ENCODE measurements around the gene CAMK1D. TPM values are rescaled to one million over a fixed set of nuclear protein-coding genes. Genes with fewer than 3 reads are reported as not detected.

The CAMK1D gene
- total and polyA plus RNA-seq, 4 experiments from 2014 or later = 5.2 to 22.2 (median 19.4) TPM

DNA sequence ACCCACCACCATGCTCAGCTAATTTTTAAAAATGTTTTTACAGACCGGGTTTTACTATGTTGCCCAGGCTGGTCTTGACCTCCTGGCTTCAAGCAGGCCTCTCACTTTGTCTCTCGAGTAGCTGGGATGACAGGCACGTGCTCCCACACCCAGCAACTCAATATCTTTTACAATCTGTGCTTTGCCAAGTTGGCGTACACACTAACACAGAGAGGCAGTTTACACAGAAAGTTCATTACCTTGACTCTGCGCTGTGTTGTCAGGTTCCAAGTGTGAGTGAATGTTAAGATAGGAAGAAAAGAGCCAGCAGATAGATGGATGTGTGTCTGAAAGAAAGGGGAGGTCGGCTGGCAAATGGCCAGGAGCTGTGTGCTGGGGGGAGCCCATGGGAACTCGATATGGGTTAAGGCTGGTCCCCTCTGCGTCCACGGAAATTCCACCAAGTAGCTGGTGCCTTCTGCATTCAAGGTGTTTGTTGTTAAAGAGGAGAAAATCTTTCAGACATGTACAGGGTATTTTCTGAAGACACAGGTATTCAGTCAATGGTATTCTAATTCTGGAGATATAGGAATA, 299.8 kb downstream of the CAMK1D start:
- no peak for DNase-seq
- Mint-ChIP-seq H3K4me1 (peaks cover 0 to 5% (median 4%) of the 10 kb centered on the region in 4 donors), H3K4me3 (no peak overlapping the region), H3K27me3 (no peaks in the 10 kb centered on the region), H3K9me3 (peaks cover 0 to 6% (median 0%) of the 10 kb centered on the region in 8 donors), H3K27ac (peak overlapping the region in 2 of 7 donors; percentile 15 to 22), H3K36me3 (peaks cover 7 to 12% of the 10 kb centered on the region in 2 donors)
- POLR2A ChIA-PET (ENCODE audit: partially characterized antibody) = no interaction called here
- intact Hi-C loops (cut with micrococcal nuclease) = no loop called here
- Histone ChIP-seq H3K9me3 (ENCODE audit: control insufficient read depth in 1 of 2, low read length in 2 of 2) (no peaks in the 10 kb centered on the region), H3K4me3 (ENCODE audit: low read length in 2 of 2) (no peak overlapping the region), H3K27me3 (ENCODE audit: insufficient read depth, low read length) (no peaks in the 10 kb centered on the region), H3K36me3 (ENCODE audit: insufficient read depth, low read length) (no peaks in the 10 kb centered on the region), H3K27ac (ENCODE audit: low read depth, low read length) (no peak overlapping the region), H3K4me1 (ENCODE audit: insufficient read depth, low read length) (no peaks in the 10 kb centered on the region)
- CTCF ChIA-PET (ENCODE audit: partially characterized antibody) = interaction anchor here (0.8 to 1.3 kb wide), 2 partner anchors 9 to 386 kb away, joined by 3 read pairs; no protein-coding TSS in a partner anchor

DNA sequence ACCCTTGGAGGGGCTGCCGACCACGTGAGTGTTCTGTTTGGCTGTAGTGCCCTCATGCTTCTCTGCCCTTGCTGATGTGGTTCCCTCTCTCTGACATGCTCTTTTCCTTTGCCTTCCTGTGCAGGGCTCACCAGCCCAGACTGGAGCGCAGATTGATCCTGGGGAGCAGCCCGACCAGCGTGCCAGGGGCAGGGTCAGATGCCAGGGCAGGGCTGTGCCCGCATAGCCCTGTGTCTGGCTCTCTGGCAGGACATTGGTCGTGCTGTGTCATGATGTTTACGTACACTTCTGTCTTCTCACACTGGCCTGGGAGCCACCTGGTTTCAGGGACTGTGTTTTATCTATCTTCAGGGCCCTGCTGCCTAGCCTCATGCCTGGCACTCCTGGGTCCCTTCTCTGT, 300.8 kb downstream of the CAMK1D start:
- H3K27me3 Mint-ChIP-seq = no peaks in the 10 kb centered on the region
- intact Hi-C loops (cut with micrococcal nuclease) = no loop called here
- Histone ChIP-seq H3K36me3 (ENCODE audit: insufficient read depth, low read length) (no peaks in the 10 kb centered on the region), H3K4me3 (ENCODE audit: low read length in 2 of 2) (no peak overlapping the region), H3K9me3 (ENCODE audit: control insufficient read depth in 1 of 2, low read length in 2 of 2) (no peaks in the 10 kb centered on the region), H3K4me1 (ENCODE audit: insufficient read depth, low read length) (no peaks in the 10 kb centered on the region), H3K27ac (ENCODE audit: low read depth, low read length) (no peak overlapping the region), H3K27me3 (ENCODE audit: insufficient read depth, low read length) (no peaks in the 10 kb centered on the region)
- H3K9me3 Mint-ChIP-seq = peaks cover 0 to 7% (median 0%) of the 10 kb centered on the region in 8 donors
- H3K4me3 Mint-ChIP-seq = no peak overlapping the region
- H3K36me3 Mint-ChIP-seq = peaks cover 7 to 14% of the 10 kb centered on the region in 2 donors
- ChIA-PET CTCF (ENCODE audit: partially characterized antibody) (interaction anchor here (0.8 kb wide), 1 partner anchor 387 kb away, joined by 3 read pairs; no protein-coding TSS in a partner anchor), POLR2A (ENCODE audit: partially characterized antibody) (no interaction called here)
- no peak for DNase-seq
- peak overlapping the region in 1 of 7 donors; percentile 89 for H3K27ac Mint-ChIP-seq
- H3K4me1 Mint-ChIP-seq = peaks cover 0 to 8% (median 1%) of the 10 kb centered on the region in 4 donors

DNA sequence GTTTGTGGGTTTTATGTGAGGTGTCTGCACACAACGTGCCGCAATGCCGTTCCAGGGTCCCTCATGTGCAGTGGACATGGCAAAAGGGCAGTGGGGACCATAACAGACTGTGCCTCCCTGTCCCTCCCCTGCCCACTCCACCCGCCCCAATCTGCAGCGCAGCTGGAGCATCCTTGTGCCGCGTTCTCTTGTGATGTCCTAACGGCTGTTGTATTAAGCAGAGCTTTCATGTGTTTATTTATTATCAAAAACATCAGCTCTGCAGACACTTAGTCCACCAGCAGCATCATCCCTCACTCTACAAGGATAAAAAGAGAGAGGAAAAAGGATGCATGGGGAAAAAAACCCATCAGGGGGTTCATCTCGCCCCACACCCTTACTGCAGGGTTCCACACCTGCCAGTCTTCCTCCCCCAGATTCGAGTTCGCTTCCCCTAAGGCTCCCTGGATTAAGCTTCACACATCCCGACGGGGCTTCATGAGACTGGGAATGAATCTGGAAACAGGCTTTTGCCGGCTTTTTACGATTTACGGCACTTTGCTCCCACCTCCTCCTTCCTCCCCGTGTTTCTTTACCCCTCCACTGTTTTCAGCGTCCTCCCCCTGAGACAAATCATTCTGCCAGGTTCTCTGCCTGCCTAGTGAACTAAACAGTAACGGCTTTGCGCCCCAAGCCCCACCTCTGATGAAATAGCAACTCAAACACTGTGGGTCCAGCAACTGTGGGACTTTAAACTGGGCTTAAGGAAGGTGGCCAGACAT, 301.4 kb downstream of the CAMK1D start:
- ChIA-PET CTCF (ENCODE audit: partially characterized antibody) (interaction anchor here (0.8 to 1.1 kb wide), 2 partner anchors 11 to 435 kb away, joined by 3 to 4 read pairs; no protein-coding TSS in a partner anchor), POLR2A (ENCODE audit: partially characterized antibody) (interaction anchor here (0.6 kb wide), 1 partner anchor 57 kb away, joined by 4 read pairs; no protein-coding TSS in a partner anchor)
- Mint-ChIP-seq H3K27ac (peak overlapping the region in 2 of 7 donors; percentile 52 to 64), H3K9me3 (peaks cover 0 to 7% (median 0%) of the 10 kb centered on the region in 8 donors), H3K4me1 (peaks cover 0 to 4% (median 3%) of the 10 kb centered on the region in 4 donors), H3K36me3 (peaks cover 7 to 14% of the 10 kb centered on the region in 2 donors), H3K27me3 (no peaks in the 10 kb centered on the region), H3K4me3 (no peak overlapping the region)
- no peaks in the 10 kb centered on the region for H3K36me3 ChIP-seq (ENCODE audit: insufficient read depth, low read length)
- H3K4me3 ChIP-seq (ENCODE audit: low read length in 2 of 2) = no peak overlapping the region
- intact Hi-C loops (cut with micrococcal nuclease) = no loop called here
- no peaks in the 10 kb centered on the region for H3K4me1 ChIP-seq (ENCODE audit: insufficient read depth, low read length)
- H3K9me3 ChIP-seq (ENCODE audit: control insufficient read depth in 1 of 2, low read length in 2 of 2) = no peaks in the 10 kb centered on the region
- H3K27me3 ChIP-seq (ENCODE audit: insufficient read depth, low read length) = no peaks in the 10 kb centered on the region
- DNase-seq = no peak
- H3K27ac ChIP-seq (ENCODE audit: low read depth, low read length) = no peak overlapping the region

DNA sequence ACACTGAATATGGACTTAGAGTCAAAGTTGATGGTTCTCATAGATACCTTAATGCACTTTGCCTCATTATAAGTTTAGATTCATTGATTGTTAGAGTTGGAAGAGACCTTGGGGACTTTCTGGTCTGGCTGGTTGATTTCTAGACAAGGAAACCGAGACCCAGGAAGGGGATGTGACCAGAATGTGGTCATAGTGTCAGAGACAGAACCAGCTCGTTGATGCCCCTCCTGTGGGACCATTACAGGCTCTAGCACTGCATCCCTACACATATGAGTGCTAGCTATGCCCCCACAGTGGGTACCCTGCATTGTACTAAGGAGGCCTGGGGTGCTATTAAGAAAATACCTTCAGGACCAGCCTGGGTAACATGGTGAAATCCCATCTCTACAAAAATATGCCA, 306.6 kb downstream of the CAMK1D start:
- H3K4me1 Mint-ChIP-seq = peaks cover 2 to 15% (median 7%) of the 10 kb centered on the region in 4 donors
- H3K27me3 Mint-ChIP-seq = no peaks in the 10 kb centered on the region
- Histone ChIP-seq H3K27ac (ENCODE audit: low read depth, low read length) (no peak overlapping the region), H3K27me3 (ENCODE audit: insufficient read depth, low read length) (no peaks in the 10 kb centered on the region), H3K36me3 (ENCODE audit: insufficient read depth, low read length) (no peaks in the 10 kb centered on the region), H3K4me1 (ENCODE audit: insufficient read depth, low read length) (no peaks in the 10 kb centered on the region), H3K4me3 (ENCODE audit: low read length in 2 of 2) (no peak overlapping the region), H3K9me3 (ENCODE audit: control insufficient read depth in 1 of 2, low read length in 2 of 2) (no peaks in the 10 kb centered on the region)
- no peak overlapping the region for H3K27ac Mint-ChIP-seq
- ChIA-PET POLR2A (ENCODE audit: partially characterized antibody) (interaction anchor here (1.0 to 2.9 kb wide), 4 partner anchors 68 to 393 kb away, joined by 3 to 19 read pairs (median 6); partner anchors contain the start of gene CAMK1D), CTCF (ENCODE audit: partially characterized antibody) (interaction anchor here (0.6 to 6.0 kb wide), 50 partner anchors 10 to 461 kb away, joined by 3 to 240 read pairs (median 4); partner anchors contain the start of genes CAMK1D and NUDT5)
- intact Hi-C loops (cut with micrococcal nuclease) = loop anchor here (1.0 to 5.0 kb wide), 5 partner anchors 55 to 441 kb away; partner anchors contain the start of gene CAMK1D
- H3K36me3 Mint-ChIP-seq = peaks cover 3 to 10% of the 10 kb centered on the region in 2 donors
- H3K4me3 Mint-ChIP-seq = no peak overlapping the region
- peaks cover 0 to 7% (median 0%) of the 10 kb centered on the region in 8 donors for H3K9me3 Mint-ChIP-seq
- no peak for DNase-seq

DNA sequence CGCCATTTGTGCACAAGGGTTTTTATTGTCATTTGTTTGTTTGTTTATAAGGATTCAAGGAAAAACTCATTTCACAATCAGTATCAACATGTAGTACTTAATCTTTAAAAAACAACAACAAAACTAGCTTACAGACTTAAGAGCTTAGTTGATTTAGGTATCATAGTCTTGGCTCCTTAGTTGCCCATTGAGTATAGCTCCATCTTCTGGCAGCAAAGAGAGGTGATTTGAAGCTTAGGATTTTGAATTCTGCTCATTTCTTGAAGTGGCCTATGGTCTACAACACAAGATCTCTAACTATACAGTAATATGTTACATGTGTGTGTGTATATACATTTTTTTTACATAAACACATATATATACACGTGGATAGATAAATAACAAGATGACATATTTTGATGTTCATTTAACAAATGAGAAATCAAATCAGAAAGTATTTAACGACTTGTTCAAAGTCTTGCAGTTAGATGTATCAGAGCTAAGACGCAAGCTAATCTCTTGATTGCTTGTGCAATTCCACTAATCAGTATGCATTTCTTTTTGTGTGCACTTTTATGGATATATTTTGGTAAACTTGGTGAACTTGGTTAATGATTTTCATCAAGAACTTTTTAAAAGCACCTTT, 307.3 kb downstream of the CAMK1D start:
- peaks cover 2 to 15% (median 7%) of the 10 kb centered on the region in 4 donors for H3K4me1 Mint-ChIP-seq
- H3K27me3 ChIP-seq (ENCODE audit: insufficient read depth, low read length) = no peaks in the 10 kb centered on the region
- H3K36me3 ChIP-seq (ENCODE audit: insufficient read depth, low read length) = no peaks in the 10 kb centered on the region
- H3K9me3 ChIP-seq (ENCODE audit: control insufficient read depth in 1 of 2, low read length in 2 of 2) = no peaks in the 10 kb centered on the region
- intact Hi-C loops (cut with micrococcal nuclease) = loop anchor here (1.0 to 5.0 kb wide), 5 partner anchors 55 to 441 kb away; partner anchors contain the start of gene CAMK1D
- no peak overlapping the region for H3K27ac Mint-ChIP-seq
- ChIA-PET CTCF (ENCODE audit: partially characterized antibody) (interaction anchor here (0.6 to 6.0 kb wide), 53 partner anchors 10 to 611 kb away, joined by 3 to 240 read pairs (median 4); partner anchors contain the start of genes CAMK1D and NUDT5), POLR2A (ENCODE audit: partially characterized antibody) (interaction anchor here (0.5 to 2.9 kb wide), 6 partner anchors 69 to 394 kb away, joined by 3 to 19 read pairs (median 3); partner anchors contain the start of gene CAMK1D)
- H3K9me3 Mint-ChIP-seq = peaks cover 0 to 7% (median 0%) of the 10 kb centered on the region in 8 donors
- no peak overlapping the region for H3K27ac ChIP-seq (ENCODE audit: low read depth, low read length)
- H3K4me1 ChIP-seq (ENCODE audit: insufficient read depth, low read length) = no peaks in the 10 kb centered on the region
- H3K4me3 ChIP-seq (ENCODE audit: low read length in 2 of 2) = no peak overlapping the region
- peaks cover 3 to 10% of the 10 kb centered on the region in 2 donors for H3K36me3 Mint-ChIP-seq
- DNase-seq = peak in 4 of 5 donors; percentile 56 to 64 (median 60)
- H3K27me3 Mint-ChIP-seq = no peaks in the 10 kb centered on the region
- no peak overlapping the region for H3K4me3 Mint-ChIP-seq

DNA sequence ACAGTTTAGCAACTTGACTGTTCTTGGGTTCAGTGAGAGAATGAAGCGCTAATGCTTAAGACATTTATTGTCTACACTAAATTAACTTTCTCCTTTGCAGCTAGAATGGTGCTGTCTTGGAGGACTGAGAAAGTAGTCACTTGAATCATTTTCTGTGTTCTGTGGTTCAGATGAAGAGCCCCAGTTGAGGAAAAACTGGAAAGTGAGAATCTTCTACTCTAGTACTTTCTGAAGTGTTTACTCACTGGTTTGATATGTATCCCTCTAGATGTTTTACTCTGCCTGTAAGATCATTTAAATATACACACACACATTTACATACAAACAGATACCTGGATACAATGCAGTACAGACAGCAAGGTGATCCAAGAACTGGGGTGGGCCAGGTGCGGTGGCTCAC, 308.1 kb downstream of the CAMK1D start:
- H3K27me3 Mint-ChIP-seq = no peaks in the 10 kb centered on the region

More for the DNA sequence above, 308.1 kb downstream of the CAMK1D start:
- Mint-ChIP-seq H3K4me3 (no peak overlapping the region), H3K4me1 (peaks cover 2 to 15% (median 7%) of the 10 kb centered on the region in 4 donors), H3K27ac (no peak overlapping the region), H3K9me3 (peaks cover 0 to 7% (median 0%) of the 10 kb centered on the region in 8 donors), H3K36me3 (peaks cover 3 to 10% of the 10 kb centered on the region in 2 donors)
- POLR2A ChIA-PET (ENCODE audit: partially characterized antibody) = interaction anchor here (1.1 to 2.9 kb wide), 2 partner anchors 307 to 392 kb away, joined by 3 to 19 read pairs; partner anchors contain the start of gene CAMK1D
- H3K9me3 ChIP-seq (ENCODE audit: control insufficient read depth in 1 of 2, low read length in 2 of 2) = no peaks in the 10 kb centered on the region
- DNase-seq = no peak
- H3K4me3 ChIP-seq (ENCODE audit: low read length in 2 of 2) = no peak overlapping the region
- H3K36me3 ChIP-seq (ENCODE audit: insufficient read depth, low read length) = no peaks in the 10 kb centered on the region
- intact Hi-C loops (cut with micrococcal nuclease) = loop anchor here (5.0 kb wide), 1 partner anchor 440 kb away; no protein-coding TSS in a partner anchor
- CTCF ChIA-PET (ENCODE audit: partially characterized antibody) = interaction anchor here (1.0 to 6.0 kb wide), 22 partner anchors 9 to 442 kb away, joined by 3 to 240 read pairs (median 8); partner anchors contain the start of gene CAMK1D
- no peaks in the 10 kb centered on the region for H3K27me3 ChIP-seq (ENCODE audit: insufficient read depth, low read length)
- no peaks in the 10 kb centered on the region for H3K4me1 ChIP-seq (ENCODE audit: insufficient read depth, low read length)
- no peak overlapping the region for H3K27ac ChIP-seq (ENCODE audit: low read depth, low read length)
